NT2/D1 (cell line): Measurements from ENCODE around the gene ESRRG.

ENCODE experiments used
- DNase-seq: peaks from one replicate; pipeline ENCODE4 v3.0.0-alpha.2; 2011; ENCODE audit warnings: low read depth, low spot score
- H3K27me3 ChIP-seq: 2 replicates; pipeline ENCODE4 v1.6.0; 2011; ENCODE audit warnings: mild to moderate bottlenecking; ENCODE audit not compliant: insufficient read length, insufficient read depth
- H3K36me3 ChIP-seq: 2 replicates; pipeline ENCODE4 v1.6.1; 2011; ENCODE audit warnings: mild to moderate bottlenecking, low read length, mixed read lengths; ENCODE audit not compliant: insufficient read depth, insufficient read length
- H3K4me1 ChIP-seq: 2 replicates; pipeline ENCODE4 v1.5.1; 2011; ENCODE audit not compliant: insufficient read depth, insufficient read length
- H3K4me3 ChIP-seq: 2 replicates; pipeline ENCODE4 v1.5.1; 2011; ENCODE audit warnings: low read depth; ENCODE audit not compliant: insufficient read length
- H3K9ac ChIP-seq: 2 replicates; pipeline ENCODE4 v1.6.0; 2011; ENCODE audit warnings: low read depth; ENCODE audit not compliant: insufficient read length
- H3K9me3 ChIP-seq: 2 replicates; pipeline ENCODE4 v1.5.1; 2011; ENCODE audit warnings: mild to moderate bottlenecking, low read length; ENCODE audit not compliant: insufficient read depth
- SUZ12 ChIP-seq: IDR thresholded peaks from 2 replicates; pipeline ENCODE4 v1.6.1; 2011; ENCODE audit not compliant: insufficient read length, insufficient read depth; ENCODE audit errors: extremely low read depth
- YY1 ChIP-seq: IDR thresholded peaks from 2 replicates; pipeline ENCODE4 v1.6.1; 2011; ENCODE audit not compliant: insufficient read length, insufficient read depth
- ZNF274 ChIP-seq: IDR thresholded peaks from 2 replicates; pipeline ENCODE4 v1.6.1; 2011; ENCODE audit warnings: mild to moderate bottlenecking, low read depth, low read length

ESRRG gene

GRCh38 chr1:216553766-216554165, 169.5 kb downstream of the ESRRG start:
- H3K4me1 ChIP-seq = no peaks in the 10 kb centered on the region
- TF ChIP-seq YY1 (no peak), ZNF274 (no peak), SUZ12 (no peak)
- H3K4me3 ChIP-seq = no peak overlapping the region
- no peaks in the 10 kb centered on the region for H3K36me3 ChIP-seq
- H3K27me3 ChIP-seq = no peaks in the 10 kb centered on the region
- no peak for DNase-seq
- H3K9ac ChIP-seq = no peak overlapping the region
- H3K9me3 ChIP-seq = no peaks in the 10 kb centered on the region

- H3K27me3 ChIP-seq = no peaks in the 10 kb centered on the region
- H3K4me1 ChIP-seq = no peaks in the 10 kb centered on the region
- no peaks in the 10 kb centered on the region for H3K36me3 ChIP-seq
- no peak for DNase-seq
- no peaks in the 10 kb centered on the region for H3K9me3 ChIP-seq
- H3K9ac ChIP-seq = no peak overlapping the region
- TF ChIP-seq ZNF274 = no peak
- TF ChIP-seq YY1 = no peak
- no peak for TF ChIP-seq SUZ12
- H3K4me3 ChIP-seq = no peak overlapping the region
Measured at GRCh38 chr1:216553040-216553439, 170.2 kb downstream of the ESRRG start.

- no peak overlapping the region for H3K4me3 ChIP-seq
- H3K27me3 ChIP-seq = no peaks in the 10 kb centered on the region
- H3K36me3 ChIP-seq = no peaks in the 10 kb centered on the region
- TF ChIP-seq ZNF274 (no peak), SUZ12 (no peak), YY1 (no peak)
- DNase-seq = no peak
- no peaks in the 10 kb centered on the region for H3K4me1 ChIP-seq
- H3K9me3 ChIP-seq = no peaks in the 10 kb centered on the region
- H3K9ac ChIP-seq = no peak overlapping the region
Measured at GRCh38 chr1:216549796-216550195, 173.4 kb downstream of the ESRRG start.

- Histone ChIP-seq H3K4me1 (no peaks in the 10 kb centered on the region), H3K9ac (no peak overlapping the region), H3K9me3 (no peaks in the 10 kb centered on the region), H3K27me3 (no peaks in the 10 kb centered on the region), H3K36me3 (no peaks in the 10 kb centered on the region), H3K4me3 (no peak overlapping the region)
- TF ChIP-seq YY1 = no peak
- no peak for TF ChIP-seq SUZ12
- no peak for TF ChIP-seq ZNF274
- DNase-seq = no peak
Measured at GRCh38 chr1:216542741-216543140, 180.5 kb downstream of the ESRRG start.

- TF ChIP-seq ZNF274 = no peak
- TF ChIP-seq YY1 = no peak
- TF ChIP-seq SUZ12 = no peak
- no peaks in the 10 kb centered on the region for H3K27me3 ChIP-seq
- no peaks in the 10 kb centered on the region for H3K9me3 ChIP-seq
- H3K4me3 ChIP-seq = no peak overlapping the region
- no peaks in the 10 kb centered on the region for H3K36me3 ChIP-seq
- H3K9ac ChIP-seq = no peak overlapping the region
- DNase-seq = no peak
- no peaks in the 10 kb centered on the region for H3K4me1 ChIP-seq
Measured at GRCh38 chr1:216542263-216542662, 181.0 kb downstream of the ESRRG start.

- Histone ChIP-seq H3K4me3 (no peak overlapping the region), H3K36me3 (no peaks in the 10 kb centered on the region), H3K27me3 (no peaks in the 10 kb centered on the region), H3K9ac (no peak overlapping the region), H3K4me1 (no peaks in the 10 kb centered on the region), H3K9me3 (no peaks in the 10 kb centered on the region)
- TF ChIP-seq SUZ12 = no peak
- no peak for TF ChIP-seq ZNF274
- TF ChIP-seq YY1 = no peak
- no peak for DNase-seq
Measured at GRCh38 chr1:216535751-216536150, 187.5 kb downstream of the ESRRG start.

- no peak overlapping the region for H3K9ac ChIP-seq
- H3K27me3 ChIP-seq = no peaks in the 10 kb centered on the region
- no peaks in the 10 kb centered on the region for H3K36me3 ChIP-seq
- TF ChIP-seq ZNF274 (no peak), YY1 (no peak), SUZ12 (no peak)
- no peaks in the 10 kb centered on the region for H3K4me1 ChIP-seq
- no peak overlapping the region for H3K4me3 ChIP-seq
- no peaks in the 10 kb centered on the region for H3K9me3 ChIP-seq
- no peak for DNase-seq
Measured at GRCh38 chr1:216535059-216535458, 188.2 kb downstream of the ESRRG start.

GRCh38 chr1:216533776-216534175, 189.5 kb downstream of the ESRRG start:
- H3K9ac ChIP-seq = no peak overlapping the region

More at GRCh38 chr1:216533776-216534175, 189.5 kb downstream of the ESRRG start:
- Histone ChIP-seq H3K36me3 (no peaks in the 10 kb centered on the region), H3K9me3 (no peaks in the 10 kb centered on the region), H3K4me1 (no peaks in the 10 kb centered on the region), H3K27me3 (no peaks in the 10 kb centered on the region), H3K4me3 (no peak overlapping the region)
- no peak for DNase-seq
- TF ChIP-seq YY1 (no peak), SUZ12 (no peak), ZNF274 (no peak)
